Stimulated activated CD4-positive, alpha-beta T cell treated with anti-CD3 and anti-CD28 coated beads, Interleukin-12 subunit alpha, Interleukin-12 subunit beta, amount 100 ng/mL, for 48 hours (primary cell): ENCODE data around the gene OR5K2.

ENCODE experiments used
- DNase-seq, 3 donors: peaks; one replicate each; pipeline ENCODE4 v3.0.0-alpha.2; 2020; ENCODE audit warnings: low read depth in 2 of 3, low spot score in 1 of 3

OR5K2 gene

DNA sequence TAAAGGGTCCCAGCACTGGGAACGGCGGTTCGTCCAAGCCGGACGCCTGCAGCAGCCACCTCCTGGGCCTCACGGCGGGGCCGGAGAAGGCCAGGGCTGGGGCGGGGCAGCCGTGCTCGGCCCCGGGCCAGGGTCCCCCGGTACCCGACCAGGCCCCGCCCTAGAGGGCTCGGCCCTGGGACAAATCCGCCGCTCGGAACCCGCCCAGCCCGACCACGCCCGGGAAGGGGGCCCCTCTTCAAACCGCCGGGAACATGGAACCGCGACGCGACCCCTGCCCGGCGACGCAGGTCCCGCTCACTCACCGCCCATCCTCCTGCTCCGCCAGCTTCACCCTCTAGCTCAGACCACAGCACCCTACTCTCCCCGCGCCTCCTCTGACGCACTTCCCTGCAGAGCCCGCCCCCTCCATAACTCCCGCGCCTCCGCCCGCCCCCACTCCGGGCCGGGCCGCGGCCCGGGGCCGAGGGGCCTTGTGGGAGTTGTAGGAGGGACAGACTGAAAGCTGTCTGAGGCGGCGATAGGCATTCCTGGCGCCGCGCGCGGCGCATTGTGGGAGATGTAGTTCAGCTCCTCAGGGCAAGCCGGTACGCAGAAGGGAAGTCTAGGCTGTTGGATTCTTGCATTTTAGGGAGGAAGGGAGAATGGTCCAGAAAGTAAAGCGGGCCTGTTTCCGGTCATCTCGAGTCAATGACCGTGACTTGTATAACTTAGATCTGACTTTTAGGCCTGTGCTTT is 25.2 kb downstream of the OR5K2 start, which contains the start of gene CLDND1:
CLDND1 (minus strand) TSS at position 359 of the 738 bp plus-strand sequence. CDS start 1,478 bp downstream, outside the sequence.
- DNase-seq, result peak; percentile 88 to 93 (median 93)

GRCh38 chr3:98525494-98525893 is 28.0 kb downstream of the OR5K2 start:
- DNase-seq, result no peak

GRCh38 chr3:98528474-98529346 is 31.2 kb downstream of the OR5K2 start:
- no peak for DNase-seq

- DNase-seq, result no peak
These were observed 32.5 kb downstream of the OR5K2 start for GRCh38 chr3:98529856-98530459.

GRCh38 chr3:98530676-98531075 is 33.2 kb downstream of the OR5K2 start:
- no peak for DNase-seq

- DNase-seq, result no peak
These were observed 34.3 kb downstream of the OR5K2 start, which contains the start of gene GPR15 for GRCh38 chr3:98531622-98532274. Gene GPR15, plus strand, starts transcription at chr3:98531978. Its CDS starts 56 bp downstream, at chr3:98532034.

- DNase-seq, result no peak
These were observed 34.8 kb downstream of the OR5K2 start for GRCh38 chr3:98532275-98532637.

DNA sequence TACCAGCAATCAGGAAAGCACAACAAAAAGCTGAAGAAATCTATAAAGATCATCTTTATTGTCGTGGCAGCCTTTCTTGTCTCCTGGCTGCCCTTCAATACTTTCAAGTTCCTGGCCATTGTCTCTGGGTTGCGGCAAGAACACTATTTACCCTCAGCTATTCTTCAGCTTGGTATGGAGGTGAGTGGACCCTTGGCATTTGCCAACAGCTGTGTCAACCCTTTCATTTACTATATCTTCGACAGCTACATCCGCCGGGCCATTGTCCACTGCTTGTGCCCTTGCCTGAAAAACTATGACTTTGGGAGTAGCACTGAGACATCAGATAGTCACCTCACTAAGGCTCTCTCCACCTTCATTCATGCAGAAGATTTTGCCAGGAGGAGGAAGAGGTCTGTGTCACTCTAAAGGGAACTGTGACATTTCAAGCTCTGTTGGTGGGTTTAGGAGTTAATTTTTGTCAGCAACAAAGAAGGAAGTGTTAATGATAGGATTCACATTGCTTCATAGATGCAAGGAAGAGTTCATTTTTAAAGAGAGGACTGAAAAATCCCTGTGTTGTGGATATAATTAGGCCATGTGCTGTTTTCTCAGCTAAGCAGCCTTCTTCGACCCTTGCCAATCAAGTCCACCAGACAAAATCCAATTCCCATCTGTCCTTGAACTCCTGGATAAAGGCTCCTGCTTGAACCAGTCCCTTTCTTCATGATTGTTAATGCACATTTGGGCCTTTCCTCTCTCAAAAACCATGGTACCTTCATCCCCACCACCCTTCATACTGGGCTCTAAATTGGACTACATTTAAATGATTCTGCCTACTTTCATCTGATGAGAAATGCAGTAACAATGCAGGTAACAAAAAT is 35.5 kb downstream of the OR5K2 start:
- DNase-seq, result no peak

GRCh38 chr3:98534168-98534567 is 36.7 kb downstream of the OR5K2 start:
- no peak for DNase-seq

GRCh38 chr3:98534734-98535133 is 37.3 kb downstream of the OR5K2 start:
- no peak for DNase-seq

DNA sequence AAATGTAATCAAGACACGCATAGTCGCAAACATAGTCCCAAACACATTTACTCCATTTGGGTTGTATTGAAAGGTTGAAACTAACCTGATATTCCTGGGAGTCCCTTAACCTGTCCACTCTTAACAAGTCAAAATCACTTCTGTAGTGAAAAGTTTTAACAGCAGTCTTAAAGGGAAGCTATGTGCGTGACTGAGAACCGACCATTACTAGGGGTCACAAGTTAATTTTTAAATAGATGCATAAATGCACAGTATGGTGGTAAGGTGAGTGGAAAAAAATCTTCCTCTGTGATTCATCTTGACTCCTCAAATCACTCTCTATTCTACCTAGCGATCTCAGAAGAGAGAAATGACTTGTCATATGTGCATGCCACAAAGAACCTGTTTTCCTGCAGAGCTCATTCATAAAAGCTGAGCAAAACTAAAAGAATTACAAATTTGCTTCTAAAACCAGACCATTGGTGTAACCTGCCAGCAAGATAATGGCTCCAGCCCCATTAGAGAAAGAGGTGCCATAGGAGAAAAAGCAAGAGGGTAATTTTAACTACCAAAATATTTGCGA is 39.1 kb downstream of the OR5K2 start:
- no peak for DNase-seq

- DNase-seq, result no peak
These were observed 42.9 kb downstream of the OR5K2 start for GRCh38 chr3:98540346-98540745.

GRCh38 chr3:98541695-98542094 is 44.2 kb downstream of the OR5K2 start:
- no peak for DNase-seq

GRCh38 chr3:98542623-98543022 is 45.1 kb downstream of the OR5K2 start:
- DNase-seq, result no peak

DNA sequence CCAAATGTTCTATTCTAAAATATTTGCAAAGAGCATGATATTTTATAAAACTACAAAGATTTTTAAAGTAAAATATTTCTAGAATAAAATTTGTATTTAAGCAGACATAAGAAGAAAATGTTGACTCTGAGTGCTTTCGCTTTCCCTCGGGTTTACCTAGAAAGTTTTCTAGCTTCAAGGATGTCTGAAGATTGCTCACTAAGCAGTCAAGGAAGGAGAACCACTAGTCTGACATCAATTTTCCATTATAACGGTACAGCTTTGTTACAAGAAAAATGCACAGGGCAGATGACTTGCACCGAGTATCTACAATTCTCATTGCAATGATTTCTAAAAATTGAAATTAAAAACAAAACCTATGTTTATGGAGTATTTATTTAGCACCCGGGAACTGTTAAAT is 48.5 kb downstream of the OR5K2 start:
- DNase-seq, result no peak
